ENCODE data around the gene CGNL1.

Gene CGNL1

GRCh38 chr15:57582090-57582489 lies 205.8 kb downstream of the CGNL1 start:
- DNase-seq, result no peak

- DNase-seq, result no peak
Measured at GRCh38 chr15:57583282-57583681, 207.0 kb downstream of the CGNL1 start.

- no peak for DNase-seq
Measured at GRCh38 chr15:57583720-57584119, 207.4 kb downstream of the CGNL1 start.

GRCh38 chr15:57586661-57587424 lies 210.5 kb downstream of the CGNL1 start:
- no peak for DNase-seq

- DNase-seq, result no peak
Measured at GRCh38 chr15:57589281-57589680, 213.0 kb downstream of the CGNL1 start.

- DNase-seq, result peak; percentile 23
Measured at GRCh38 chr15:57589754-57590153, 213.4 kb downstream of the CGNL1 start.

GRCh38 chr15:57591237-57591821 lies 215.0 kb downstream of the CGNL1 start:
- no peak for DNase-seq

GRCh38 chr15:57591822-57592367 lies 215.6 kb downstream of the CGNL1 start, which contains the start of gene MYZAP:
TSS of gene MYZAP (plus strand) at chr15:57591904. CDS start at chr15:57592035, 131 bp downstream.
- no peak for DNase-seq

GRCh38 chr15:57592426-57592825 lies 216.1 kb downstream of the CGNL1 start:
- no peak for DNase-seq

- no peak for DNase-seq
Measured at GRCh38 chr15:57592836-57593420, 216.6 kb downstream of the CGNL1 start.

- no peak for DNase-seq
Measured at GRCh38 chr15:57594479-57594878, 218.2 kb downstream of the CGNL1 start.

- no peak for DNase-seq
Measured at GRCh38 chr15:57595011-57595866, 218.9 kb downstream of the CGNL1 start.

GRCh38 chr15:57596301-57596855 lies 220.1 kb downstream of the CGNL1 start:
- DNase-seq, result no peak

- DNase-seq, result no peak
Measured at GRCh38 chr15:57596978-57597377, 220.7 kb downstream of the CGNL1 start.

GRCh38 chr15:57597431-57597830 lies 221.1 kb downstream of the CGNL1 start:
- no peak for DNase-seq

GRCh38 chr15:57598346-57598745 lies 222.0 kb downstream of the CGNL1 start:
- no peak for DNase-seq

GRCh38 chr15:57599296-57599810 lies 223.0 kb downstream of the CGNL1 start:
- DNase-seq, result no peak

- DNase-seq, result no peak
Measured at GRCh38 chr15:57600197-57600596, 223.9 kb downstream of the CGNL1 start.

Data from NCI-H446 treated with DMSO at 0.1 percent for 48 hours (cell line).